HG03139 (cell line): ENCODE measurements around the gene TTLL7.
"Not testable (repeated sequence)": the region's sequence is repeated elsewhere in the genome, so short reads cannot be mapped to it uniquely, and the experiment has no call there.

Experiments used
- ATAC-seq: cut with Tn5 transposase; IDR thresholded peaks from one replicate; pipeline ENCODE4 v1.9.1; 2021; ENCODE audit not compliant: unreplicated experiment

TTLL7 gene

DNA sequence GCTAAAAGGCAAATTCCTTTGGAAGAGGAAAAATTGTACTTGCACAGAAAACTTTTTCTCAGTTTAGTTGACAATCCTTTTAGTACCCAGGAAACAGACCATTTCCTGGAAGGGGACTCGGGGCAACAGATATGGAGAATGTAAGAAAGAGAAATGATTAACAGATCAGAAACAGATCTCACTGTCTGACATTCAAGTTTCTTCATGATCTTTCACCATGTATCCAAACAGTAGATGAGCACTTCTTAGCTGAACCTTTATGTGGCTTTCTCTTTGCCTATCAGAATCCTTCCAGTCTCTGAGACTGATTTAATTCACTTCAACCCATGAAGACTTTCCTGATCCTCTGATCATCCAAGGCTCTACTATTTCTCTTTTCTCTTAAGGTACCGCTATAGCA lies 2.7 kb downstream of the TTLL7 start:
- no peak for ATAC-seq

DNA sequence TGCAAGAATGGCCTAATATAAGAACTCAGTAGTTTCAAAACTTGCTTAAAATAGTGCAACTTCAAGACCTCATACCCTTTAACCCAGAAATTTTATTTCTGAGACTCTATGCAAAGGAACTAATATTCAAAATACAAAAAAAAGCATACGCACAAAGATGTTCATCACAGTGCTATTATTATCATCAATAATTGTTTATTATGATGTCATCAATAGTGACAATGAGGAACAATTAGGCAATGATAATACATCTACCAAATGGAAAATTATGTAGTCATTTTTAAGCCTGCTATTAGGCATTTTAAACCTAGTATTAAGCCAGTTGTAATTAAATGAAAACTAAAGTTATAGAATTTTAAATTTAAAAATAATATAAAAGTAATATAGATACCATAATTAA lies 3.3 kb downstream of the TTLL7 start:
- no peak for ATAC-seq

DNA sequence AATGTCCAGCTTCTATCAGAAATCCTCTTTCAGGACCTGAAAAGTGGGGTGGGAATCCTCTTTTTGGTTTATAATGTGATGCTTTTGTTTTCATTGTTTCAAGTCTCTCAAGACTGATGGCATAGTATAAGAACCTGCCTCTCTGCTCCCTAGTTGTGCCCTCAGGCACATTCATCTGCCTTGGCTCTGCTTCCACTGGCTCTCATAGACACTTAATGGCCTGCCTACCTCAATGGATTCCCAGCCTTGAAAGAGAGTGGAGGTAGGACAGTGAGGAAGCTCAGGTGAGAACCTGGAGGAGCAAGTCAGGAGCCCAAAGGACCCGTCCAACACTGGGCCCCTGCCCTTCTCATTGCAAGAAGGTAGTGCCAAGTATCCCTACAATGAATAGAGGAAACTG lies 4.8 kb downstream of the TTLL7 start:
- ATAC-seq, result no peak

DNA sequence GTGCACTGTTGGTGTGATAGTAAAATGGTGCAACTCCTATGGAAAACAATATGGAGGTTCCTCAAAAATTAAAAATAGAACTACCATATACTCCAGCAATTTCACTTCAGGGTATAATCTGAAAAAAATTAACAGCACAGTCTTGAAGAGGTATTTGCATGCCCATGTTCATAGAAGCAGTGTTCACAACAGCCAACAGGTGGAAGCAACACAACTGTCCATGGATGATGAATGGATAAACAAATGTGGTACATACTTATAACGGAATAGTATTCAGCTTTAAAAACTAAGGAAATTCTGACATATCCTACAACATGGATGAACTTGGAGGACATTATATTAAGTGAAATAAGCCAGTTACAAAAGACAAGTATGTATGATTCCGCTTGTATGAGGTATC lies 8.2 kb downstream of the TTLL7 start:
- no peak for ATAC-seq

DNA sequence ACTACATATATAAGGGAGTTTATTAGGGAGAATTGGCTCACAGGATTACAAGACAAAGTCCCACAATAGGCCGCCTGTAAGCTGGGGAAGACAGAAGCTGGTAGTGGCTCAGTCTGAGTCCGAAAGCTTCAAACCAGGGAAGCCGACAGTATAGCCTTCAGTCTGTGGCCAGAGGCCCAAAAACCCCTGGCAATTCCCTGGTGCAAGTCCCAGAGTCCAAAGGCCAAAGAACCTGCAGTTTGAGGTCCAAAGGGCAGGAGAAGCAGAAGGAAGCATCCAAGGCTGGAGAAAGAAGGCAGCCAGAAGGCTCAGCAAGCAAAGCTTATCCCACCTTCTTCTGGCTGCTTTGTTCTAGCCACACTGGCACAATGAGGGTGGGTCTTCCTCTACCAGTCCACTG lies 13.9 kb downstream of the TTLL7 start:
- ATAC-seq, result no peak

DNA sequence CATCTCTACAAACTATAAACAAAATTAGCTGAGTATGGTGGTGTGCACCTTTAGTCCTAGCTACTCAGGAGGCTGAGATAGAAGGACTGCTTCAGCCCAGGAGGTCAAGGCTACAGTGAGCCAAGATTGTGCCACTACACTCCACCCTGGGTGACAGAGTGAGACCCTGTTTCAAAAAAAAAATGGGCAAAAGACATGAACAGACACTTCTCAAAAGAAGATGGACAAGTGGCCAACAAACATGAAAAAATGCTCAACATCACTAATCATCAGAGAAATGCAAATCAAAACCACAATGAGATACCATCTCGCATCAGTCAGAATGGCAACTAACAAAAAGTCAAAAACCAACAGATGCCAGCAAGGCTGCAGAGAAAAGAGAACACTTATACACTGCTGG lies 15.0 kb downstream of the TTLL7 start:
- ATAC-seq, result not testable (repeated sequence)

DNA sequence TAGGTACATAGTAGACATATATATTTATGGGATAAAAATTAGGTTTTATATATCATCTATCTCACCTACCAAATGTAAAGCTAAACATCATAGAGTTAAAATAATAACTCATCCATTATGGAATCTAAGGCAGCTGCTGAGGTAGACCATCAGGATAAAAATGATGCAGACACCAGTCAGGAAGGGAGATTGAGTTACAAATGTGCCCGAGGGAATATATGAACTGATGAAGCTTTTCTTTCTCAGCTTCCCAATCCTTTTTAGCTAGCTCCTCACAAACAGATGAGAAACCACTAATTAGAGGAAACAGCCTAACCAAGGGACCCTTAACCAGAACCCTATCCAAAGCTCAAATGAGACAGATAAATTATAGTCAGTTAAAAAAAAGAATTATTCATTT lies 20.9 kb downstream of the TTLL7 start:
- ATAC-seq, result no peak

DNA sequence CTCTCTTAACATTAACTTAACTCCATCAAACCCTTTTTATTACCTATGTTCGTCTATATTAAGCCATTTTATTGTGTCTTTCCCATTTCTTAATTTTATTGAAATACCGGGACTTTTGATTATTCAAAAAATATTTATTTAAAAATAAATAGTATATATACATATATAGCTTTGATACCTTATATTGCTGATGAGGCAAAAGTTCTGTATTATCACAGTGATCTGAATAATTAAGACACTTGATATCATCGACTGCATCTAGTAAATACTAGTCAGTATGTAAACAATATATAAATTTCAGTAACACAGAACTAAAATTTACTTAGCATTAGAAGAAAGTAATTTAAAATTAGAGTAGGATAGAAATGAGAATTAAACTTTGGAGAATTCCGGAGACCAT lies 22.0 kb downstream of the TTLL7 start:
- no peak for ATAC-seq

DNA sequence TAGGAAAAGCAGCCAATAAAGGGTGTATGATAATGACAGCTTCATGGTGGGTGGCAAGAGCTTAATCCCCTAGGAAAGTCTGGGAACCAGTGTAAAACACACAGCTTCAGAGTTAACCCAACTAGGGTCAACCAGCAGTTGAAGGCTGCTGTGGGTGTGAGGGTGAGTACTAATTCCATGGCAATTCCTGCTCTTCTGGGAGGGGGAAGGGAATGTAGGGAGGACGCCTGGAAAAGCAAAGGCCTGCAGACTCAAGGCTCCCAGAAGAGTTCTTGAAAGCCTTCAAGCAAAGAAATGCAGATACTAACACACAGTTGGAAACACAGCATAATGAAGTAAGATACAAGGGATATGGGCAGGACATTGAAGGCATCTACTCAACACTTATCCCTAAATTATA lies 28.1 kb downstream of the TTLL7 start:
- no peak for ATAC-seq

DNA sequence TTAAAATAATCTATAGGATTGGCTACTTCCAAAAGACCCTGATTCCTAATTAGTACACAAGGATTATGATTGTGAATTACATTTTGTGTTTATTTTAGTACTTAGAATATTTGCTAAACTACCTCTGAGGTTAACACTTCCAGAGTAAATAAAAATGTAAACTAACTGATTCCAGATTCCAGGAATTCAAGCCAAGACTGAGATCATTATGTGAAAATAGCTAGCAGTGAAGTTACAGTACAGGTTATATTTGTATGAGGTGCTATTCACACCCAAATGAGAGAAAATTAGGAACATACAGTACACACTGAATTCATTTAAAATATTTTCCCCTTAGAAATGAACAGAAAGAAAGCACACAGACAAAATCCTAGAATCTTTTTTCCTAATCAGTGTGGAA lies 28.8 kb downstream of the TTLL7 start:
- ATAC-seq, result no peak

DNA sequence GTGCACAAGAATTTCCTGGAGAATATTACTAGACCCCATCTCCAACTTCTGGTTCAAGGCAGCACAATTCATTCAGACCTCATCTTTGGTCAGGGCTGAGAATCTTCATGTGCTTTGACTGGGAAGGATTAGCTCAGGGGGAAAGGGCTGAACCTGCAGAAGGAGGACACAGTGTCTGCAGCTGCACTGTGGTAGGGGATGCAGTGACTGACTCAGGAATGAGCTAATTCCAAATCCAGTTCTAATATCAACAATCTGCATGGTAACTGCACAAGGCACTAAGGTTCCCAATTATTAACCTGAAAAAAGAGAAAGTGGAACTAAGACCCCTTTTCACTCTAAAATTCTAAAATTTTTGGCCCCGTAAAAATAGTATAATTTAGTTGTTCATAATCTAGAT lies 31.6 kb downstream of the TTLL7 start:
- ATAC-seq, result no peak

DNA sequence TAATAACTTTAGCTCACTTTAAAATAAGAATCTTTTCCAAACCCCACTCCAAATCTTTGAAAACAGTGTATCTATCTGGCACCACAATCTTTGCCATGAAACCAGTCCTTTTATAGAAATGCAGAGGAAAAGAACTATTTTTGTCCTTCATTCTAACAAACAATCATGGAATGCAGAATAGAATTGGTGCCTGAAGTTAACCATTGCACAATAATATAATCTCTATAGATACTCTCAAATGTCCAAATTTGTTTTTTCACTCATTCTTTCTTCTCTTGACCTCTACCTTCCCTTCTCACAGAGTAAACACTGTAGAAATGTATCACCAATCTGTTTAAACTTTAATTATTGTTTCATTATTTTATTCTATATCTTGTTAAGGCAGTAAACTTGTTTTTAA lies 34.8 kb downstream of the TTLL7 start:
- no peak for ATAC-seq

DNA sequence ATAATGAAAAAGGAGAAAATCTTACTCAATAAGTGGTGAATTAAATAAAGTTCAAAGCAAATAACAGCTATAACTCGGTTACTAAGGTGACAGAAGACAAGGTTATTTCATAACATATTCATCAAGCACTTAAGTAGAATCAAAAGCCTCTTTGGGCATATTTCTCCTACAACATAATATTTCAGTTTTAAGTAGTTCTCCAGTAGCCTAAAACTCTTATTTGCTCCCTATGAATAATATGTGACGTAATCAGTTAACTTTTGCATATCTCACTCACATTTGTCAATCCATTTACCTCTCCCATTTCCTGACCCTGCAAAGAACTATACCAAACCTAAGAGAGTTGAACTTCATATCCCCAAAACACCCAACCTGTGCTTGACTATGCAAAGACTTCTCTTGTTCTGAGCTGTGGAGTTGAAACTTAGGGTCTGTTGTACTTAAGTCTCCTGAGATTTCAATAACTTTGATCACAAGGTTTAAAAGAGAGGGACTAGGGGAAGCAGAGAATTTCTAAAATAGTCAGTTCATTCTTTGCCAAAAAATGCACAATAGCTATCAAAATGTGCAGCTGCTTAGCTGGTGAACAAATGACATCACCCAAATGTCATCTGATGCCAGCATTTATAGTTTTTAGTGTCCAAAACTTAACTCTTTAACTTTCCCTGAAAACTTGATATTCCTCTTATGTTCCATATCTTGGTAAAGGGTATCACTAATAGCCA lies 37.2 kb downstream of the TTLL7 start:
- no peak for ATAC-seq

DNA sequence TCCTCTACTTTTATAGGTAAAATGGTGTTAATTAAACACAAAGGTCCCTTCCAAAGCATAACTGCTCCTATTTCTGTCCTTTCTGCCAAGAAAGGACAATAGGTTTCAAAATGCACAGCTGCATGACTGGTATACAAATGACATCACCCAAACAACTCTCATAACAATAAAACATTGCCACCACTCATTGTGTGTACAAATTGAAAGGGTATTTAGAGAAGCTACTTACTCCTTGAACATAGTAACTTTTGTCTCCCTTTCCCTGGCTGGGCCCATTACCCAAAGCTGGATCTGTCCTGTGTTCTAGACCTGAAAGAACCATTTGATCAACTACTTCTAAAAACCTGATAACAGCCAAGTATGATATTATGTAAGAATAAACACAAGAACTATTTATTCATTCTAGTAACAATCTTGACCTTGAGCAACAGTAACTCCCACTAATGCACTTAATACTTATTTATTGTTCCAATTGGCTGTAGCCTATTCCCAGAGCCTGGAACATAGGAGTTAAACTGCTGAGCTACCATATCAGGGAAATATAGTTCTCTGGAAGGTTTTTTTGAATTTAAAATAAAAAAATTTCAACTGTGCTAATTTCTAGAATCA lies 38.2 kb downstream of the TTLL7 start:
- no peak for ATAC-seq

DNA sequence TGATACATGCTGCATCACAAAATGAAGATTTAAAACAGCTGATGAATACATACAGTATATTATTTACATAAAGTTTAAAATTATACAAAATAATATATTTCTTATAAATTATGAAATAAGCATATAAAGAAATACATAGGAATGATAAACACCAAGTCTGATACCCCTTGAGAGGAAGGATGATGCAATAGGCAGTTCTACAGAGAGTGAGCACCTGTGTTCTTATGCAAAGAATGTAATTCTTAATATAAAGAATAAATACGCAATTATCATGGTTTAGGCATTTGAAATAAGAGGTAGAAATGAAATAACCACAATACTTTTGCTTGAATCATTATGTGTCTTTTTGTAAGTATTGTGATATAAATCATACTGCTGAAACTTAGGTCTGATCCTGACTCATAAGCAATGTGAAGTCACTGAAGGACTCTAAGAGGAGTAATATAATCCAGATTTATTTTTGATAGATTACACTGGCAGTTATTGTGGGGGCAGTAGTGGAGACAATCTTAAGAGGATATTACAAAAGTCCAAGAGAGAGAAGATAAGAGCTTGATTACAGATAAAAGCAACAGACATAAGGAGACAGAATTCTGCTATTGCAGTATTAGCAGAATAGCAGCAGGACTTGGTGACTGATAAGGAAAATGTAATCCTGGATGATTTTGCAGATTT lies 39.0 kb downstream of the TTLL7 start:
- no peak for ATAC-seq

DNA sequence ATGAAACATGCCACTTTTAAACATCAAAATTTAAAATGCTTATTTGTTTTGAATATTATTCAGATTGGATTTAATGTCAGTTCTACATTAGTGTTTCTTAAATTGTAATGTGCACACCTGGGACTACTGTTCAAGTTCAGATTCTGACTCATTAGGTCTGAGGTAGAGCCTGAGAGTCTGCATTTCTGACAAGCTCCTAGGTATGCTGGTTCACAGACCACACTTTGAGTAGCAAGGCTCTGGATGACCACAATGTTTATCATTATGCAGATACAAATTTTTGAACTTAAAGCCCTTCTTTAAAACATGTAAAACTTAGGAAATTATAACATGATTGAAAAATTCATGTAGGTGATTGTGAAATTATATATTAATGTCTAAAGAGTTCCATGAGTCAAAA lies 40.2 kb downstream of the TTLL7 start:
- ATAC-seq, result no peak

DNA sequence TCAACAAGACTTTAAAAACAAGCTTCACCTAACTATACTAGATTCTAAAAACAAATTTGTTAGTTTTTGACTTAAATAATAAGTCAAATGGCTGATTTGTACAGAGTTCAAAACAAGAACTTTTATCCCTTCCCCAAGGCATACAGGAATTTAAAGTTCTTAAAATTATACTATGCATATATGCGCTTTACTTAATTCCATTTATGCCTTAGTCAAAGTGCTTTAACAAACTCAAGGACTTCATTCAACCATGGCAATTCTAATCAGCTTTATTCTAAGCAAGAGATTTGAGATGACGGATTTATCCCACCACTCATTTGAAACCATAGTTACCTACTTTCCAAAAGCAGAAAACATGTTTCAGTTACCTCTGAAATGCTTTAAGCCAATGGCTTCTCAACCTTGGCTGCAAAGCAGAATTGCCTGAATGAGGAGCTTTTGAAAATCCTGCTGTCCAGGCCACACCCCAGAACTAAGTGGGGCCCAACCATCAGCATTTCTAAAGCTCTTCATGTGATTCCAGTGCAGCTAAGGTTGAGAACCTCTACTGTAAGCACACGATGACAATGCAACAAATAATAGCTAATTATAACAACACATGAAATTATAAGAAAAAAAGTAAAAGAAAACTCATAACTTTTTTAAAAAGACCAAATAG lies 44.6 kb downstream of the TTLL7 start:
- no peak for ATAC-seq

DNA sequence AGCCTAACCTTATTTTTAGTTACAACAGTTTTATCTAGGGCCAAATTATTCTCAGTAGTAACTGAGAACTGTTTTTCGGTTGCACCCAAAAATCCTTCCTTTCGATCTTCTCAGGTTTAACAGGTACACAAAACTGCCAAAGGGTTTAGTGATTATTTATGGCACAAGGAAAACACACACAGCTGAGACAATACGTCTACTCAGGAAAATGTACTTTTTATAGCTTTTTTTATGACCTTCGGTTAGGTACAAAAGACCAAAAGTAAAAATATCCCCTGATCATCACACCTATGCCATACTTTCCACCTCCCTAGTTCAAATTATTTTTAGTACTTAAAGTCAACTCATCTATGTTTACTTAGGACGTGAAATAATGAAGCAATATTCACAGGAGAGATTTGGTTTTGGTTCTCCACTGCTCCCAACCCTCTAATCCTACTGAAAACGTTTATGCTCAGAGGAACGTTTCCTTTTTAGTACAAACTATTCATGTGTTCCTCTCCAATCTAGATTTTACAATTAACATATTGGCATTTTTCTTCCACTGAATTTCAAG lies 48.7 kb downstream of the TTLL7 start:
- ATAC-seq, result no peak

DNA sequence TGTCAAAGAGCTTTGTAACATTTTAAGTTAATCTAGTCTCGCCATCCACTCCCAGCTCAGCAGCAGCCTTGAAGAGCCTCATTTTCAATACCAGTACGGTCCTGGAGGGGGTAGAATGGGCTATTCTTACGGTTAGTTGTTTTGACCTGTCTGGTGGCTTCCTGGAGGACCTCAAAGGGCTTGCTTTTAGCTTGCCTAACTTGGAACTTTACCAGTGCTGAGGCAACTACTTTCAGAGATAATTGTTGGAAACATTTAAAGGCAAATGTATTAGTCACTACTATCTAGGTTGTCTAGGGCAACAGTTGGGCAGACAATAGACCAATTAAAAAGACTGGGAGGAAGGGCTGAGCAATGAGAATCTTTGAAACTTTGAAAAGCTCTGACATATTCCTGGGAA lies 56.0 kb downstream of the TTLL7 start:
- no peak for ATAC-seq

DNA sequence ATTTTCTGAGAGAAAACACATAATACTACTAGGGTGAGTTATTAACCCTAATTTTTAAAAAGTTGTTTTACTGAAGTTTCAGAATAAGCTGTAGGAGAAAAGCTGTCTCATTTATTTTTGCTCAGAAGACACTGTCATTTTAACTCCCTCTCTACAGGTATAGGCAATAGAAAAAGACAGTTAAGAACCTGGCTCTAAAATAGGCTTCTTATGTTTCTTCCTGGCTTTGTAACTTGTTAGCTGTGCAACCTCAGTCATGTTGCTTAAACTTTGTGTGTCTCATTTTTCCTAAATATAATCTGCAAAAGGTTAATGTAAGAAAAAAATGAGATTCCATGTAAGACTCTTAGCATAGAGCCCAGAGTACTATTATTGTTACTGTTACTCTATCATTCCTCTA lies 64.4 kb downstream of the TTLL7 start:
- ATAC-seq, result no peak

DNA sequence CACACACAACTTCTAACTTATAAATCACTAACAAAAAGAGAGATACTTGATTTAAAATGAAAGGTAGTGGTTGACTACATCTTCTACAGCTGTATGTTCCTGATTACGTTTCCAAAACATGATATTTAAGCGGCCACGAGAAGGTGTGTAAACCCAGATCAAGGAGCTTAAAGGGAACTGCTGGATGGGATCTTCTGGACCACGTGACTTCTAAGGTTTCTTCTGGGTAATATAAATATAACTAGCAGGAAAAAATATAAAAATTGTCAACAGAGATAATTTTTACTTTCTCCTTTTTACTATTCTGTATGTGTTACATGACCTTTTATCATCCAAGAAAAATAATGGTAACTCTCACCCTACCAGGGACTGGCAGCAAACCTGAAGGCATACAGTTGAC lies 66.2 kb downstream of the TTLL7 start:
- no peak for ATAC-seq

DNA sequence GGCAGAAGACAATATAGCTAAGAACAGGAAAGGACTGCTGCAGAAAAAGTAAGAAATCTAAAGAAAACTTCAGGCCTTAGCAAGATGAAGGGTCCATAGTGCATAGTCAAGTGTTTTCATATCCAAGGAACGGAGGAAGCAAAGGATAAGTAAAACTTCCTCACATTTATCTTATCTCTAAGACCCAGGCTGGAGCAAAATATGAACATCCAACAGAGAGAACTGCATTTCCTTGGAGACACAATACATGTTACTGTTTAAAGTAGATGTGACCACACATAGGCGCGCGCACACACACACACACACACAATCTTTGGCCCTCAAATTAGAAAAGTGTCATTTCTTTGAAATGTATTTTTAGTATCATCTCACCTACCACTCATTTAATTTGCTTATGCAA lies 66.7 kb downstream of the TTLL7 start:
- ATAC-seq, result no peak
